Measurements from ENCODE around the gene MRPS18A.
A peak's percentile ranks its signal among the peaks of the same experiment; 100 is the strongest.

The MRPS18A gene

DNA sequence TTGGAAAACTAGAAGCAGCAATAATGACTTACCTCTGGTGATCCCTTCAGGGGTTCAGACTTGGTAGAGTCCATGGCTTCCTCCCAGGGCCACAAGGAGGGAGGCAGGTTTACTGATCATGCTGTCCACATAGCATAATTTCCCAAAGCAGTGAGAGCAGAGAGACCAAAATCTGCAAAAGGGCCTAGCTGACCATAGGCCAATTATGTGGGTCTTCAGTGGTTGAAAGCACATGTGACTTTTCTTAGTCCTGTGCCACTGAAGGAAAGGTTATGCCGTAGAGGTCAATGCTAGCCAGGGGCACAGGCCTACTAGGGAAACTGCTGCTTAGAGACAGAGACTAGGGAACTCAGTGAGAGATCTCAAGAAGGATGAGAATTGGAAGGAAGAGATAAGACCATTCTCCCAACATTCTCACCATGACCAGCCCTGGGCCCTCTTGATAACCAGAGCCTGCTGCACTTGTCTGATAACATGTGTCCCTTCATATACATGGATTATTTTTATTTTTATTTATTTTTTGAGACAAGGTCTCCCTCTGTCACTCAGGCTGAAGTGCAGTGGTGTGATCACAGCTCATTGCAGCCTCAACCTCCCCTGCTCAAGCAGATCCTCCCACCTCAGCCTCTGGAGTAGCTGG lies 56.5 kb downstream of the MRPS18A start:
- H3K4ac ChIP-seq (ENCODE audit: low read depth, low read length): no peak overlapping the region
- no peak overlapping the region for H2AFZ ChIP-seq (ENCODE audit: insufficient read depth, low read length, poor library complexity)
- H3K27ac ChIP-seq (ENCODE audit: low read depth, low read length): peak overlapping the region; percentile 19
- H2BK5ac ChIP-seq (ENCODE audit: low read depth, low read length, poor library complexity): no peak overlapping the region
- H3K18ac ChIP-seq (ENCODE audit: low read length): no peak overlapping the region
- no peak overlapping the region for H3K4me2 ChIP-seq (ENCODE audit: low read length)
- WGBS (ENCODE audit: extremely low coverage, insufficient coverage, insufficient read length): no CpG with 5 or more reads among the region's 1 CpG
- H3K79me1 ChIP-seq (ENCODE audit: low read length): peaks cover 23% of the 10 kb centered on the region
- H3K27me3 ChIP-seq (ENCODE audit: insufficient read depth, low read length): no peaks in the 10 kb centered on the region
- H4K91ac ChIP-seq (ENCODE audit: low read depth, low read length): peak overlapping the region; percentile 32
- no peak overlapping the region for H3K14ac ChIP-seq (ENCODE audit: low read length)
- H4K8ac ChIP-seq (ENCODE audit: low read depth, low read length): no peak overlapping the region
- H3K9me3 ChIP-seq (ENCODE audit: insufficient read depth, low read depth, low read length): no peaks in the 10 kb centered on the region
- H2AK5ac ChIP-seq (ENCODE audit: low read length): no peak overlapping the region
- H3K36me3 ChIP-seq (ENCODE audit: control insufficient read depth in 1 of 2, insufficient read depth in 2 of 2, low read length in 2 of 2): peaks cover 2 to 3% of the 10 kb centered on the region in 2 experiments
- H3K79me2 ChIP-seq (ENCODE audit: control insufficient read depth, insufficient read depth, low read length, poor library complexity): peaks cover 17% of the 10 kb centered on the region
- peak overlapping the region; percentile 51 for H2BK12ac ChIP-seq (ENCODE audit: low read length)
- H3K9ac ChIP-seq (ENCODE audit: low read length): no peak overlapping the region
- no peak overlapping the region for H3K4me3 ChIP-seq (ENCODE audit: low read depth, low read length)
- H3K23ac ChIP-seq (ENCODE audit: low read length): no peak overlapping the region
- peak overlapping the region; percentile 47 for H2BK120ac ChIP-seq (ENCODE audit: insufficient read depth, low read length, poor library complexity)
- peaks cover 7 to 19% of the 10 kb centered on the region in 2 experiments for H3K4me1 ChIP-seq (ENCODE audit: control insufficient read depth in 1 of 2, insufficient read depth in 2 of 2, low read length in 2 of 2)
- DNase-seq: no peak
- no peak overlapping the region for H4K12ac ChIP-seq (ENCODE audit: low read depth, low read length)

DNA sequence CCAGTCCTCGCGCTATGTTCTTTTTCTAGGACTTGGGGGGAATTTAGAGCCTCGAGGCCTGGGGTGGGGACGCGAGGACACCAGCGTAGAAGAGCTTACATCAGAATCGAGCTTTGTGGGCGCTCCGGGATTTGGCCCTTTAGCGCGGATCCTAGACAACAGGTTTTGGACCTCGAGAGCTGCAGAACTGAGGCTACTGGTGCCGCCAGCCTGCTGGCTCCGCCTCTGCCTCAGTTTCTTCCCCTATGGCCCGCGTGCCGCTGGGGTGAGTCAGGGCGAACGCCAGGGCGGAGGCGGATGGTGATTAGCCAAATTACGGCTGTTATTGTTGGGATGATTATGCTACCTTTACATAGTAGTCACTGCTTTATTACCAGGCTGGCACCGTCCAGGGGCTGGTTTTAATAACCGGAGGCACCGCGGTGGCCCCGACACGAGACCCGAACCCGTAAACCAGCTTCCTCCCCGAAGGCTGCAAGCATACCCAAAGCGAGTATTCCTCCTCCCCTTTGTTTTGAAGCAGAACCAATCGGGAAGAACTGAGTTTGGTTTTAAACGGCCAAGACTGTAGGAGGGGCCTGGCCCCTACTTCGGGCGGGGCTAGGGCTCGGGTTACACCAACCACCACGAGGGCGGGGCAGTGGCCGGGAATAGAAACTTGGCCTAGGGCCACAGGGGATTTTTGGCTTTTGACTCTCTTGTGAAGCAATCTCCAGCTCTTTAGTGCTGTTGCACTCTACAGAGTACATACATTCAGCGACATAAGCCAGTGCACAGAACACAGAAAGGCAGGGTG lies 57.9 kb downstream of the MRPS18A start:
- Histone ChIP-seq H3K23ac (ENCODE audit: low read length) (no peak overlapping the region), H2BK120ac (ENCODE audit: insufficient read depth, low read length, poor library complexity) (peak overlapping the region; percentile 90), H3K9me3 (ENCODE audit: insufficient read depth, low read depth, low read length) (no peaks in the 10 kb centered on the region), H3K36me3 (ENCODE audit: control insufficient read depth in 1 of 2, insufficient read depth in 2 of 2, low read length in 2 of 2) (peaks cover 15% of the 10 kb centered on the region in 2 experiments), H3K27me3 (ENCODE audit: insufficient read depth, low read length) (no peaks in the 10 kb centered on the region), H4K12ac (ENCODE audit: low read depth, low read length) (peak overlapping the region; percentile 65), H3K4ac (ENCODE audit: low read depth, low read length) (peak overlapping the region; percentile 75), H4K8ac (ENCODE audit: low read depth, low read length) (peak overlapping the region; percentile 92), H3K79me2 (ENCODE audit: control insufficient read depth, insufficient read depth, low read length, poor library complexity) (peaks cover 12% of the 10 kb centered on the region), H3K18ac (ENCODE audit: low read length) (peak overlapping the region; percentile 92), H3K79me1 (ENCODE audit: low read length) (peaks cover 15% of the 10 kb centered on the region), H2AFZ (ENCODE audit: insufficient read depth, low read length, poor library complexity) (peak overlapping the region; percentile 75), H2AK5ac (ENCODE audit: low read length) (peak overlapping the region; percentile 80), H3K14ac (ENCODE audit: low read length) (peak overlapping the region; percentile 90), H3K4me3 (ENCODE audit: low read depth, low read length) (peak overlapping the region; percentile 63), H3K4me2 (ENCODE audit: low read length) (peak overlapping the region; percentile 92), H3K4me1 (ENCODE audit: control insufficient read depth in 1 of 2, insufficient read depth in 2 of 2, low read length in 2 of 2) (peaks cover 4 to 16% of the 10 kb centered on the region in 2 experiments), H3K9ac (ENCODE audit: low read length) (peak overlapping the region; percentile 88), H3K27ac (ENCODE audit: low read depth, low read length) (peak overlapping the region; percentile 94), H4K91ac (ENCODE audit: low read depth, low read length) (peak overlapping the region; percentile 93), H2BK12ac (ENCODE audit: low read length) (peak overlapping the region; percentile 16), H2BK5ac (ENCODE audit: low read depth, low read length, poor library complexity) (peak overlapping the region; percentile 87)
- WGBS (ENCODE audit: extremely low coverage, insufficient coverage, insufficient read length): no CpG with 5 or more reads among the region's 41 CpGs
- DNase-seq: peak; percentile 99 to 100

DNA sequence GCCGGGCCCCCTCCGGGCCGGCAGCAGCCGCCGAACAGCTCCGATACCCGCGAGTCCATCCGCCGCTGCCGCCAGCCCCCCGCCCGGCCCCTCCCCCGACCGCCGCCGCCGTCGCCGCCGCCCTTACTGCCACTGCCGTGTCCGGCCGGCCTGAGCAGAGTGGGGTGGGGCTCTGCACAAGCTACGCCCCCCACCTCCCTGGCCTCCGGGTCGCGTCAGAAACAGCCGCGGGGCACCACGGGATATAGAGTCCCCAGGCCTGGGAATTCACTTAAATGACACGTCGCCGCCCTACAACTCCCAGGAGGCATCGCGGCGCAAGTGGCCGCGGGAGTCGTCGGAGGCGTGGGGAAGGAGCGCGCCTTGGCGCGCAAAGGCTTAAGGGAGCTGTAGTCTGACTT lies 58.5 kb downstream of the MRPS18A start, which contains the start of gene GTPBP2:
Gene GTPBP2, minus strand, starts transcription at position 161 of the 401 bp plus-strand sequence. Its CDS starts 102 bp downstream, at position 59.
- peak; percentile 100 for DNase-seq
- H3K4ac ChIP-seq (ENCODE audit: low read depth, low read length): peak within 1 kb of the TSS; percentile 75
- peak within 1 kb of the TSS; percentile 37 for H2BK12ac ChIP-seq (ENCODE audit: low read length)
- peak within 1 kb of the TSS; percentile 92 for H3K4me2 ChIP-seq (ENCODE audit: low read length)
- peak within 1 kb of the TSS; percentile 92 for H3K18ac ChIP-seq (ENCODE audit: low read length)
- H3K14ac ChIP-seq (ENCODE audit: low read length): peak within 1 kb of the TSS; percentile 92
- no peaks in the 10 kb centered on the region for H3K9me3 ChIP-seq (ENCODE audit: insufficient read depth, low read depth, low read length)
- H3K27me3 ChIP-seq (ENCODE audit: insufficient read depth, low read length): no peaks in the 10 kb centered on the region
- H3K4me1 ChIP-seq (ENCODE audit: control insufficient read depth in 1 of 2, insufficient read depth in 2 of 2, low read length in 2 of 2): peaks cover 4 to 16% of the 10 kb centered on the region in 2 experiments
- peak within 1 kb of the TSS; percentile 92 for H4K8ac ChIP-seq (ENCODE audit: low read depth, low read length)
- peak within 1 kb of the TSS; percentile 90 for H2BK120ac ChIP-seq (ENCODE audit: insufficient read depth, low read length, poor library complexity)
- H3K9ac ChIP-seq (ENCODE audit: low read length): peak within 1 kb of the TSS; percentile 88
- H2BK5ac ChIP-seq (ENCODE audit: low read depth, low read length, poor library complexity): peak within 1 kb of the TSS; percentile 96
- H3K79me2 ChIP-seq (ENCODE audit: control insufficient read depth, insufficient read depth, low read length, poor library complexity): peaks cover 12% of the 10 kb centered on the region
- no peak within 1 kb of the TSS for H3K23ac ChIP-seq (ENCODE audit: low read length)
- H4K91ac ChIP-seq (ENCODE audit: low read depth, low read length): peak within 1 kb of the TSS; percentile 99
- WGBS (ENCODE audit: extremely low coverage, insufficient coverage, insufficient read length): no CpG with 5 or more reads among the region's 46 CpGs
- peak within 1 kb of the TSS; percentile 80 for H4K12ac ChIP-seq (ENCODE audit: low read depth, low read length)
- H3K36me3 ChIP-seq (ENCODE audit: control insufficient read depth in 1 of 2, insufficient read depth in 2 of 2, low read length in 2 of 2): peaks cover 21% of the 10 kb centered on the region in 2 experiments
- peak within 1 kb of the TSS; percentile 80 for H2AK5ac ChIP-seq (ENCODE audit: low read length)
- H3K79me1 ChIP-seq (ENCODE audit: low read length): peaks cover 15% of the 10 kb centered on the region
- peak within 1 kb of the TSS; percentile 75 for H2AFZ ChIP-seq (ENCODE audit: insufficient read depth, low read length, poor library complexity)
- peak within 1 kb of the TSS; percentile 94 for H3K27ac ChIP-seq (ENCODE audit: low read depth, low read length)
- H3K4me3 ChIP-seq (ENCODE audit: low read depth, low read length): peak within 1 kb of the TSS; percentile 66

DNA sequence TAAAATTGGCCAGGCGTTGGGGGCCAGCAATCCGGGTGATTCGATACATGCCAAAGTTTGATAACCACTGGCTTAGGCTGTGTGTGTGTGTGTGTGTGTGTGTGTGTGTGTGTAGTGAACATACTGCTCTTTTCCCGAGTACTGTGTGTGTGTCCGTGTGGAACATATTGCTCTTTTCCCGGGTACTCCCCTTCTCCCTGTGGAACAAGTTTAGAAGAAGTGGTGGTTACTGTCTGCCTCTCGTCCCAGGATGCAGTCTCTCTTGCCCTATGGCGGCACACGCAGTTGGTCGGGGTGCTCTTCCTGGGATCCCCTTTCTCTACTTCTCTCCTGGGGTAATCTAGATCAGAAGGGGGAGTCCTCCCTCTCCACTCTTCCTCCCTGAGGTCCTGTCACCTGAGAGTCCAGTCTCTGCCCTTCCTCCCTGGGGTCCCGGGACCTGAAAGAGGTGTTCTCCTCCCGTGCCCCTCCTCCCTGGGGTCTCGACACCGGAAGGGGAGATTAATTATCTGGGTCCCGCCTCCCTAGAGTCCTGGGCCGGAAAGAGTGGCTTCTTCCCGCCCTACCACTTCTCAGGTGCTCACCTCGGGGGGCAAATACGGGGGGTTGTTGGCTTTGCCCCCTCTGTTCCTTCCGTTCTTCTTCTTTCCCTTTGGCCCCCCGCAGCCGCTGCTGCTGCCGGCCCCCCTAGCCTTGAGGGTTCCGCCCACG lies 59.0 kb downstream of the MRPS18A start:
- peak overlapping the region; percentile 85 for H2BK120ac ChIP-seq (ENCODE audit: insufficient read depth, low read length, poor library complexity)
- peak overlapping the region; percentile 66 for H3K4me3 ChIP-seq (ENCODE audit: low read depth, low read length)
- WGBS (ENCODE audit: extremely low coverage, insufficient coverage, insufficient read length): no CpG with 5 or more reads among the region's 25 CpGs
- H3K79me2 ChIP-seq (ENCODE audit: control insufficient read depth, insufficient read depth, low read length, poor library complexity): peaks cover 12% of the 10 kb centered on the region
- H3K14ac ChIP-seq (ENCODE audit: low read length): peak overlapping the region; percentile 92
- peaks cover 26% of the 10 kb centered on the region in 2 experiments for H3K36me3 ChIP-seq (ENCODE audit: control insufficient read depth in 1 of 2, insufficient read depth in 2 of 2, low read length in 2 of 2)
- peak overlapping the region; percentile 78 for H2AK5ac ChIP-seq (ENCODE audit: low read length)
- peaks cover 15% of the 10 kb centered on the region for H3K79me1 ChIP-seq (ENCODE audit: low read length)
- H4K8ac ChIP-seq (ENCODE audit: low read depth, low read length): peak overlapping the region; percentile 64
- H3K27me3 ChIP-seq (ENCODE audit: insufficient read depth, low read length): no peaks in the 10 kb centered on the region
- peak overlapping the region; percentile 99 for H4K91ac ChIP-seq (ENCODE audit: low read depth, low read length)
- H3K27ac ChIP-seq (ENCODE audit: low read depth, low read length): peak overlapping the region; percentile 78
- peak overlapping the region; percentile 73 for H3K4ac ChIP-seq (ENCODE audit: low read depth, low read length)
- peak overlapping the region; percentile 69 for H3K4me2 ChIP-seq (ENCODE audit: low read length)
- peak overlapping the region; percentile 24 for H3K9ac ChIP-seq (ENCODE audit: low read length)
- peak overlapping the region; percentile 87 for H3K18ac ChIP-seq (ENCODE audit: low read length)
- peak overlapping the region; percentile 96 for H2BK5ac ChIP-seq (ENCODE audit: low read depth, low read length, poor library complexity)
- H3K9me3 ChIP-seq (ENCODE audit: insufficient read depth, low read depth, low read length): no peaks in the 10 kb centered on the region
- H3K4me1 ChIP-seq (ENCODE audit: control insufficient read depth in 1 of 2, insufficient read depth in 2 of 2, low read length in 2 of 2): peaks cover 4 to 16% of the 10 kb centered on the region in 2 experiments
- H4K12ac ChIP-seq (ENCODE audit: low read depth, low read length): peak overlapping the region; percentile 80
- DNase-seq: peak in 1 of 2 donors; percentile 28
- H2AFZ ChIP-seq (ENCODE audit: insufficient read depth, low read length, poor library complexity): no peak overlapping the region
- H3K23ac ChIP-seq (ENCODE audit: low read length): no peak overlapping the region
- peak overlapping the region; percentile 37 for H2BK12ac ChIP-seq (ENCODE audit: low read length)

All from trophoblast cell (in vitro differentiated cells and primary cell).